ENCODE measurements around the gene PPP3CA.

PPP3CA gene

GRCh38 chr4:101083131-101083530 lies 264.2 kb downstream of the PPP3CA start:
- DNase-seq = no peak

- no peak for DNase-seq
Measured at GRCh38 chr4:101081695-101082369, 265.5 kb downstream of the PPP3CA start.

GRCh38 chr4:101081166-101081565 lies 266.2 kb downstream of the PPP3CA start:
- DNase-seq = no peak

- DNase-seq = no peak
Measured at GRCh38 chr4:101078950-101079349, 268.4 kb downstream of the PPP3CA start.

GRCh38 chr4:101076032-101076431 lies 271.3 kb downstream of the PPP3CA start:
- DNase-seq = no peak

- DNase-seq = no peak
Measured at GRCh38 chr4:101075536-101075935, 271.8 kb downstream of the PPP3CA start.

GRCh38 chr4:101074326-101074725 lies 273.0 kb downstream of the PPP3CA start:
- no peak for DNase-seq

GRCh38 chr4:101071241-101071640 lies 276.1 kb downstream of the PPP3CA start:
- no peak for DNase-seq

- DNase-seq = no peak
Measured at GRCh38 chr4:101068115-101068514, 279.2 kb downstream of the PPP3CA start.

- DNase-seq = no peak
Measured at GRCh38 chr4:101067383-101067782, 279.9 kb downstream of the PPP3CA start.

GRCh38 chr4:101066626-101067170 lies 280.6 kb downstream of the PPP3CA start:
- DNase-seq = no peak

GRCh38 chr4:101065935-101066485 lies 281.3 kb downstream of the PPP3CA start:
- no peak for DNase-seq

- DNase-seq = no peak
Measured at GRCh38 chr4:101065346-101065745, 282.0 kb downstream of the PPP3CA start.

- DNase-seq = no peak
Measured at GRCh38 chr4:101064541-101065180, 282.7 kb downstream of the PPP3CA start.

GRCh38 chr4:101055392-101055791 lies 291.9 kb downstream of the PPP3CA start:
- no peak for DNase-seq

- DNase-seq = no peak
Measured at GRCh38 chr4:101050837-101051205, 296.5 kb downstream of the PPP3CA start.

- DNase-seq = peak in 1 of 5 experiments; percentile 23
Measured at GRCh38 chr4:101050088-101050836, 297.1 kb downstream of the PPP3CA start.

GRCh38 chr4:101049549-101050001 lies 297.8 kb downstream of the PPP3CA start:
- DNase-seq = no peak

- no peak for DNase-seq
Measured at GRCh38 chr4:101044766-101045165, 302.6 kb downstream of the PPP3CA start.

- no peak for DNase-seq
Measured at GRCh38 chr4:101042847-101043246, 304.5 kb downstream of the PPP3CA start.

GRCh38 chr4:101040776-101041175 lies 306.6 kb downstream of the PPP3CA start:
- DNase-seq = no peak

GRCh38 chr4:101039367-101039766 lies 308.0 kb downstream of the PPP3CA start:
- DNase-seq = peak in 3 of 5 experiments; percentile 32 to 80 (median 65)

- DNase-seq = peak in 2 of 5 experiments; percentile 47 to 85
Measured at GRCh38 chr4:101037938-101038413, 309.4 kb downstream of the PPP3CA start.
